ENCODE results near the gene LCLAT1.

LCLAT1 gene

GRCh38 chr2:30447149-30448045 lies at the start of gene LCLAT1:
Gene LCLAT1 (plus strand): TSS chr2:30447246. CDS start chr2:30525591, 78,345 bp downstream.
- DNase-seq (ENCODE audit: low spot score) = peak; percentile 72

- DNase-seq (ENCODE audit: low spot score) = peak; percentile 27
These were observed 48.8 kb upstream of the LCLAT1 start for GRCh38 chr2:30398084-30398873.

DNA sequence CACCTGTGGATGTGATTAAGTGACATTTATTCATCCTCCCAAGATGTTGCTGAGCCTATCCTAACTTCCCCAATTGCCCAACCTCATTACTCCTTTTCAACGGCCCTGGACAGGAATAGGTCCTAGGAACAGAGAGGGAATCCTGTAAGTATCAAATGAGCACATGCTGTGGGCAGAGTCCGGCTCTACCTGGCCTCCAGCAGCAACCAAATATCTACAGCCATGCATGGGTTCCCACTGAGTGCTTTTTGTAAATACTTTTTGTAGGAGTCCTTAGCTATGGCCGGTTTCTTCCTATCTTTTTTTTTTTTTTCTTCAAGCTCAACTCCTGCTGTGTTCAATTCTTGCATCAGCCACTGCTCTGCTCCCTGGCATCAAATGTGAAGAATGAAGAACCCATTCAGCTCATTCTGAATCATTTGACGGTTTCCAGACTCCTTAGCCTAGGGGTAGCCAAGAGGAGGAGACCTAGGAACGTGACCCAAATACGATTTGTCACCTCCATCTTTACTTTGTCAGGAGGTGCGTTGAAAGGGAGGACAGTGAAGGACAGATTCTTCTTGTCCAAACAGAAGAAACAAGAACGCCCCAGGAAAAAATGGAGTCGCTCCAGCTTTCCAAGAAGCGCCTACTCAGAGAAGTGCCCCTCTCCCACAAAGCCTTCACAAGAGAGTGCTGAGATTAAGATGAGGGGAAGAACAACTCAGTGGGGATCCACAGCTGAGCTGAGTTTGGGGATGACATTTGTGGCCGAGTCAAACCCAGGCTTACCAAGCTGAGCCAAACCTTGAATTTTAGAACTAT lies 46.7 kb upstream of the LCLAT1 start:
- no peak for DNase-seq (ENCODE audit: low spot score)

DNA sequence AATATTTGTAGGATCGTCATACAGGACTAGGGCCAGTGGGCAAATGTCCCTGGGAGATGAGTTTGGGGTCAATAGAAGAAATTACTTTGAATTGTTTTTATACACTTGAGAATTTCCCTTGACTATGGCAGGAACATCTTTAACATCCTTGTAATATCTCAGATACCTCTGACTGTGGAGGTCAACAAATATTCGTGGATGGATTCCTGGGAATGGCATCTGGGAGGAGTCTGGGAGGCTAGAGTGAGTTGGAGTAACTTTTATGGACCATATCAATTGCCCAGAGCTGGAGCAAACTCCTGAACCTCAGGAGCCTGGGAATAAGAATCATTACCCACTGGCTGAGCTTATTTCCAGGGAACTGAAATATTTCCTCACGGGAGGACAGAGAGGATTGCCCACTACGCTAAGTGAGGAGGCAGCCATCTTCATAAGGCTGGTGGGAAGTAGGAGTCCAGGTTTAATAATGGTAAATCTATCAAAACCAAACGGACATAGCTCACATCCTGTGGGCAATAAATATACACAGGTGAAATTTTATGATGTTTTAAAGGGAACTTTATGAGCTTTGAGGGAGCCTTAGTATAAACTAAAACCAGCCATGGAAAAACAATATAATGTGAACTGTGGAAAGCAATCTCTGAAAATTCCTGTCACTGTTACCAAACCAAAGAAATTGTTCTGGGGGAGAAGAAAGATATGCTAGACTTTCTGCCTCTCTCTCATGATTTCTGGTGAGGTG lies 44.4 kb upstream of the LCLAT1 start:
- no peak for DNase-seq (ENCODE audit: low spot score)

- DNase-seq (ENCODE audit: low spot score) = no peak
These were observed 43.3 kb upstream of the LCLAT1 start for GRCh38 chr2:30403592-30404312.

DNA sequence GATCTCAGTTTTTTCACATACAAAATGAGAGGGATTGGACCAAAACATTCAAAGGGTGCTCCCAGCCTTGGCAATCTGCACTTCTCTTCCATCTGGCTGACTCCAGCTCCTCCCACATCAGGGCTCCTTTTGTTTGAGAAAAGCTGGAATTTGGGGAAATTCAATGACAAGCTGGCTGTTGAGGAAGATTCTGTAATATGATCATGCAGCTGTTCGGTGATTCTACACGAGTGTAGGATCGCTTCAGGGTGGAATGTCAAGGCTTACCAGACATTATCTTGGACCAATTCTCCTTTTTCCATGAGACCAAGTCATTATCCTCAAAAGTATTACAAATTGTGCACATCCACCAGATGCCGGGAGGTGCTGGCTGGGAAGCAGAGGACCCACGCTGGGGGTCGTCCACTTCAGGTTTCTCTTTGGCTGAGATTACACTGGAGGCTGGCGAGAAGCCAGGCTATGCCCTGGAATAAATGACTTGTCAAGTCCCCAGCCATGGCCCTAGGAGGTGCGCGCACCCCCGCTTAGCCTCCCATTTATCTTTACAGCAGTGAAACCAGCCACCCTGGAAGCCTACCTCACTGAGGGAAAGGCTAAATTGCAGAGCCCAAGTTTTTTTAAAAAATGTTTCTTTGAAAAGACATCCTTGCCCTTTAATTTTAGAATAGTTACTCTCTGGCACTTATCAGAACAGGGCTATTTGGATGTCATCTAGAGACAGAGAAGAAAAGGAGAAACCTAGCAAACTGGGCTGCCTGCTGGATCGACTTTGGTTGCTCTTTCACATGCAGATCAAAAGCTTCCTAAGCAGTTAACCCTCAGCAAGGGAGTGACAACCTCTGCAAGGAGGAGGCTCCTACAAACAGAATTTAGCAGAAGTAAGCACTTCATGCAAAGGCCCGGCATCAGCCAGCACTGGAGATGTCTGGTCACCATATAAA lies 42.5 kb upstream of the LCLAT1 start:
- DNase-seq (ENCODE audit: low spot score) = no peak

DNA sequence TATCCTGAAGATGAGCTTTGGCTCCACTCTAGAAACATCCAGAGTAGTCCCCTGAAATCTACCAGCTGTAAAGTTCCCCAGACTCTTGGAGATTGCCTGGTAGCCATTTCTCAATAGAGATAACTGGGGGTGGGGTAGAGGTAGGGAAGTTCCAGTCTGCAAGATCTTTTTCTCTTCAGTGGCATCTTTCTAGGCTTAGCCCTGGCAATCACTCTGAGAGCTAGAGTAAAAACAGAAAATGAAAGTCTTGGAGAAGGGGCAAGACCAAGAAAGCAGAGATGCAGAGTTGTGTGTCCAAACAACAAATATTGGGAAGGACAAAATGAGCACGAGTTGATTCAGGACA lies 41.8 kb upstream of the LCLAT1 start:
- DNase-seq (ENCODE audit: low spot score) = no peak

DNA sequence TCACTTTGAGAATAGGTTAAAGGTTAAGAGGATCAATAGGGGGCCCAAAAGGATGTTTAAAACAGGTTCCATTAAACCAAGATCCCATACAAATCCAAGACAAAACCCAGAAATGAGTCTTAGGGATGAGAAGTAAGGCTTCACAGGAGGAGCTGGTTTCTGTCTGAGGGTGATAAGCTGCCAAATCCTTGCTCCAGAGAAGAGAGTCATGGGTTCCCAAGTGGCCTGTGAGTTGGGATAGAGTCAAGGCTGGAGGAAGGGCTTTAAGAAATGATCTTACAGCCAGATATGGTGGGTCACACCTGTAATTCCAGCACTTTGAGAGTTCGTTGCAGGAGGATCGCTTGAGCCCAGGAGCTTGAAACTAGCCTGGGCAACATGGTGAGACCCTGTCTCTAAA lies 40.2 kb upstream of the LCLAT1 start:
- DNase-seq (ENCODE audit: low spot score) = no peak

DNA sequence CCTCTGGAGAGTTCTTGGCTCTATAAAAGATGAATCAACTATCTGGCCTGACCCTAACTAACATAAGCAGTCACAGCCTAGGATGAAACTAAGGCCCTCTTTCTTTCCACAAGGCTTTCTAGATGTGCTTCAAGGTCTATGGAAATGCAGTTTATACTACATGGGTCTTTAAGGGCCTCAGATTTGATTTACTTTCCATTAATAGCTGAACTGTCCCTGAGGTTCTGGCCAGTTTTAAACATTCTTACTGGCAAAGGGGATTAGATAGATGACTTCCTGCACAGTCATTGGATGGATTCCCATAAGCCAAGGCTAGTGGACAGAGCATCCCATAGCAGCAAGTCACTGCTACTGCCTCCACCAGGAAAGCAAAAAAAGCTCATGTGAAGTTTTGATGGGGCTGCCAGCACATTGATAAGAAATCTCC lies 38.1 kb upstream of the LCLAT1 start:
- peak; percentile 39 for DNase-seq (ENCODE audit: low spot score)

- peak; percentile 97 for DNase-seq (ENCODE audit: low spot score)
These were observed 36.8 kb upstream of the LCLAT1 start for GRCh38 chr2:30410217-30410616.

GRCh38 chr2:30412047-30412683 lies 34.9 kb upstream of the LCLAT1 start:
- DNase-seq (ENCODE audit: low spot score) = no peak

GRCh38 chr2:30412684-30413570 lies 34.1 kb upstream of the LCLAT1 start:
- DNase-seq (ENCODE audit: low spot score) = no peak

GRCh38 chr2:30414961-30415360 lies 32.1 kb upstream of the LCLAT1 start:
- no peak for DNase-seq (ENCODE audit: low spot score)

GRCh38 chr2:30417253-30417652 lies 29.8 kb upstream of the LCLAT1 start:
- DNase-seq (ENCODE audit: low spot score) = no peak

DNA sequence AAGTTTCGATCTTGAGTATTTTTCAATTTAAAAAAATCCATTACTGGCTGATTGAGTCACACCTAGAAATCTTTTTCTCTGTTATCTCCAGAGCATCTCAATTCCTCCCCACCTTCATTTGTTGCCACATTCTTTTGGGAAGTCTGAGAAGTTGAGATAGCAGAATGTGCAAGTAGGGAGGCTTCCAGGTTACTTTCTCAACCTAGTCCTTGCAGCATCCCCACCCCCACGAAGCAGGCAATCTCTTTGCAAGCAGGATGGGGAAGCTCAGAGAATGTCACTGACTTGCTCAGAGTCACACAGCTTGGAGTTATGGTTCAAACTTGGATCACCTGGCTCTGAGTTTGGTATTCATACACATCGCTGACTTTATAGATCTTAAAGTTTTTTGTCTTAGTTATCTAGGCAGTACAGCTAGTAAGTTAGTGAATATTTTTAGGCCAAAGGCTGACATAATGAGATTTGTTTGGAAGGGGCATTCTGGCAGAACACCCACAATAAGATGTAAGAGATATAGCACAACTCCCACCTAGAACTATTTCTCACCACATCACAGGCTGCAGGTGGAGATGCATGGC lies 25.9 kb upstream of the LCLAT1 start:
- peak; percentile 45 for DNase-seq (ENCODE audit: low spot score)

DNA sequence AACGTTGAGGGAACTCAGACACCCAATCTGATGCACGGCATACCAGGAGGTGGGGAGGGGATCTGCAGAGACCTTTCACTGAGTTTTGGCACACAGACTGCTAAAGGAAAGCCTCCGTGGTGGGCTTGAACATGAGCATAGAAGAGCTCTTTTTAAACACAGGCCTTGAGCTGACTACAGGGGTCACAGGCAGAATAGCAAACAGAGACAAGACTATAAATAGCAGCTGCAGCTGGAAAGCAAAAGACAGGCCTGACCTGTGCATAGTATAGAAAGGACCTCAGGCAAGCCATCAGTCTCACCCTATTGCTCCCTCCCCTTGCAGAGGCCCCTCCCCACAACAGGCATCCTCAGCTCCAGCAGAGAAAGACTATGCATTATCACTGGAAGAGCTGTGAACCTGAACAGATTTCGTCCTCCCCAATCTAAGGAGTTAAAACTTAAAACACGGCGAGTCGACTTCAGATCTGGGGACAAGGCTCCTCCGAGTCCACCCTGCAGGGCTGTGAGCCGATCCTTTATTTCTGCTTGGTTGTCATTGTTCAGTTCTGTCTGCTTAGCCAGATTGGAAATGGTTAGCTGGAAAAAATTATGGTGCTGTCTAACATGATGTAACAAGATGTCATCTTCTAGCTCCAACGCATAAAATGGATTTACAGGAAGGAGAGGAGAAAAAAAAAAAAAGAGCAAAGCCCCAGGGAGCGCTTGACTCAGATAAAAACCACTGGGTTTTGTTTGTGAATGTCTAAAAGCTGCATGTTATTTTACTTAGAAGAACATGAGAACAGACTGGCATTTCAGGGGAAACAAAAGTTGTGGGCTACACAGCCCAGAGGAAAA lies 25.2 kb upstream of the LCLAT1 start:
- peak; percentile 92 for DNase-seq (ENCODE audit: low spot score)
